ENCODE data around the gene MAPK4.

Gene MAPK4

GRCh38 chr18:50661013-50661412 lies 101.1 kb downstream of the MAPK4 start:
- Histone ChIP-seq H3K36me3 (ENCODE audit: control insufficient read depth, insufficient read depth, low read length) (no peaks in the 10 kb centered on the region), H3K27ac (ENCODE audit: insufficient read depth, low read depth, low read length, poor library complexity, severe bottlenecking) (no peak overlapping the region), H3K9me3 (ENCODE audit: control insufficient read depth, low read length) (no peaks in the 10 kb centered on the region), H3K4me3 (ENCODE audit: insufficient read depth, low read depth, low read length) (no peak overlapping the region), H3K27me3 (ENCODE audit: control insufficient read depth, insufficient read depth, low read length, poor library complexity, severe bottlenecking) (no peaks in the 10 kb centered on the region), H3K4me1 (ENCODE audit: control insufficient read depth, insufficient read depth, low read length) (peaks cover 20% of the 10 kb centered on the region)
- WGBS, 2 experiments, result 89 to 91% methylated on average over 1 of the region's 1 CpG

GRCh38 chr18:50662177-50662576 lies 102.3 kb downstream of the MAPK4 start:
- H3K27ac ChIP-seq (ENCODE audit: insufficient read depth, low read depth, low read length, poor library complexity, severe bottlenecking), result no peak overlapping the region
- no peaks in the 10 kb centered on the region for H3K36me3 ChIP-seq (ENCODE audit: control insufficient read depth, insufficient read depth, low read length)
- peaks cover 20% of the 10 kb centered on the region for H3K4me1 ChIP-seq (ENCODE audit: control insufficient read depth, insufficient read depth, low read length)
- H3K4me3 ChIP-seq (ENCODE audit: insufficient read depth, low read depth, low read length), result no peak overlapping the region
- WGBS, 2 experiments, result 79 to 81% methylated on average over 2 to 3 of the region's 3 CpGs
- no peaks in the 10 kb centered on the region for H3K9me3 ChIP-seq (ENCODE audit: control insufficient read depth, low read length)
- H3K27me3 ChIP-seq (ENCODE audit: control insufficient read depth, insufficient read depth, low read length, poor library complexity, severe bottlenecking), result no peaks in the 10 kb centered on the region

- peak overlapping the region; percentile 45 for H3K27ac ChIP-seq (ENCODE audit: insufficient read depth, low read depth, low read length, poor library complexity, severe bottlenecking)
- H3K4me3 ChIP-seq (ENCODE audit: insufficient read depth, low read depth, low read length), result no peak overlapping the region
- no peaks in the 10 kb centered on the region for H3K27me3 ChIP-seq (ENCODE audit: control insufficient read depth, insufficient read depth, low read length, poor library complexity, severe bottlenecking)
- WGBS, 2 experiments, result 65 to 68% methylated on average over 10 of the region's 10 CpGs
- H3K36me3 ChIP-seq (ENCODE audit: control insufficient read depth, insufficient read depth, low read length), result no peaks in the 10 kb centered on the region
- no peaks in the 10 kb centered on the region for H3K9me3 ChIP-seq (ENCODE audit: control insufficient read depth, low read length)
- peaks cover 20% of the 10 kb centered on the region for H3K4me1 ChIP-seq (ENCODE audit: control insufficient read depth, insufficient read depth, low read length)
These were observed 103.0 kb downstream of the MAPK4 start for GRCh38 chr18:50662775-50663383.

- H3K27me3 ChIP-seq (ENCODE audit: control insufficient read depth, insufficient read depth, low read length, poor library complexity, severe bottlenecking), result no peaks in the 10 kb centered on the region
- 94% methylated on average over 40 of the region's 40 CpGs for WGBS, 2 experiments
- H3K4me3 ChIP-seq (ENCODE audit: insufficient read depth, low read depth, low read length), result no peak overlapping the region
- H3K36me3 ChIP-seq (ENCODE audit: control insufficient read depth, insufficient read depth, low read length), result no peaks in the 10 kb centered on the region
- H3K4me1 ChIP-seq (ENCODE audit: control insufficient read depth, insufficient read depth, low read length), result peaks cover 20% of the 10 kb centered on the region
- no peak overlapping the region for H3K27ac ChIP-seq (ENCODE audit: insufficient read depth, low read depth, low read length, poor library complexity, severe bottlenecking)
- H3K9me3 ChIP-seq (ENCODE audit: control insufficient read depth, low read length), result no peaks in the 10 kb centered on the region
These were observed 103.9 kb downstream of the MAPK4 start for GRCh38 chr18:50663626-50664441.

GRCh38 chr18:50665015-50665414 lies 105.1 kb downstream of the MAPK4 start:
- Histone ChIP-seq H3K9me3 (ENCODE audit: control insufficient read depth, low read length) (no peaks in the 10 kb centered on the region), H3K27ac (ENCODE audit: insufficient read depth, low read depth, low read length, poor library complexity, severe bottlenecking) (no peak overlapping the region), H3K36me3 (ENCODE audit: control insufficient read depth, insufficient read depth, low read length) (no peaks in the 10 kb centered on the region), H3K4me1 (ENCODE audit: control insufficient read depth, insufficient read depth, low read length) (peaks cover 15% of the 10 kb centered on the region), H3K4me3 (ENCODE audit: insufficient read depth, low read depth, low read length) (no peak overlapping the region), H3K27me3 (ENCODE audit: control insufficient read depth, insufficient read depth, low read length, poor library complexity, severe bottlenecking) (no peaks in the 10 kb centered on the region)
- WGBS, 2 experiments, result 92 to 95% methylated on average over 6 of the region's 6 CpGs

GRCh38 chr18:50665519-50665918 lies 105.6 kb downstream of the MAPK4 start:
- Histone ChIP-seq H3K9me3 (ENCODE audit: control insufficient read depth, low read length) (no peaks in the 10 kb centered on the region), H3K27ac (ENCODE audit: insufficient read depth, low read depth, low read length, poor library complexity, severe bottlenecking) (no peak overlapping the region), H3K36me3 (ENCODE audit: control insufficient read depth, insufficient read depth, low read length) (no peaks in the 10 kb centered on the region), H3K27me3 (ENCODE audit: control insufficient read depth, insufficient read depth, low read length, poor library complexity, severe bottlenecking) (no peaks in the 10 kb centered on the region), H3K4me1 (ENCODE audit: control insufficient read depth, insufficient read depth, low read length) (peaks cover 15% of the 10 kb centered on the region), H3K4me3 (ENCODE audit: insufficient read depth, low read depth, low read length) (no peak overlapping the region)

- Histone ChIP-seq H3K4me3 (ENCODE audit: insufficient read depth, low read depth, low read length) (no peak overlapping the region), H3K9me3 (ENCODE audit: control insufficient read depth, low read length) (no peaks in the 10 kb centered on the region), H3K27me3 (ENCODE audit: control insufficient read depth, insufficient read depth, low read length, poor library complexity, severe bottlenecking) (no peaks in the 10 kb centered on the region), H3K4me1 (ENCODE audit: control insufficient read depth, insufficient read depth, low read length) (peaks cover 15% of the 10 kb centered on the region), H3K36me3 (ENCODE audit: control insufficient read depth, insufficient read depth, low read length) (no peaks in the 10 kb centered on the region), H3K27ac (ENCODE audit: insufficient read depth, low read depth, low read length, poor library complexity, severe bottlenecking) (no peak overlapping the region)
- WGBS, 2 experiments, result 90 to 93% methylated on average over 4 of the region's 4 CpGs
These were observed 106.6 kb downstream of the MAPK4 start for GRCh38 chr18:50666536-50666935.

GRCh38 chr18:50671376-50671775 lies 111.5 kb downstream of the MAPK4 start:
- Histone ChIP-seq H3K9me3 (ENCODE audit: control insufficient read depth, low read length) (no peaks in the 10 kb centered on the region), H3K36me3 (ENCODE audit: control insufficient read depth, insufficient read depth, low read length) (no peaks in the 10 kb centered on the region), H3K27ac (ENCODE audit: insufficient read depth, low read depth, low read length, poor library complexity, severe bottlenecking) (no peak overlapping the region), H3K27me3 (ENCODE audit: control insufficient read depth, insufficient read depth, low read length, poor library complexity, severe bottlenecking) (no peaks in the 10 kb centered on the region), H3K4me3 (ENCODE audit: insufficient read depth, low read depth, low read length) (no peak overlapping the region), H3K4me1 (ENCODE audit: control insufficient read depth, insufficient read depth, low read length) (peaks cover 5% of the 10 kb centered on the region)
- 93 to 95% methylated on average over 3 of the region's 3 CpGs for WGBS, 2 experiments

GRCh38 chr18:50674307-50674980 lies 114.6 kb downstream of the MAPK4 start:
- Histone ChIP-seq H3K4me1 (ENCODE audit: control insufficient read depth, insufficient read depth, low read length) (peaks cover 5% of the 10 kb centered on the region), H3K9me3 (ENCODE audit: control insufficient read depth, low read length) (no peaks in the 10 kb centered on the region), H3K36me3 (ENCODE audit: control insufficient read depth, insufficient read depth, low read length) (no peaks in the 10 kb centered on the region), H3K4me3 (ENCODE audit: insufficient read depth, low read depth, low read length) (no peak overlapping the region), H3K27ac (ENCODE audit: insufficient read depth, low read depth, low read length, poor library complexity, severe bottlenecking) (no peak overlapping the region), H3K27me3 (ENCODE audit: control insufficient read depth, insufficient read depth, low read length, poor library complexity, severe bottlenecking) (no peaks in the 10 kb centered on the region)
- 87 to 89% methylated on average over 10 of the region's 10 CpGs for WGBS, 2 experiments

- Histone ChIP-seq H3K4me3 (ENCODE audit: insufficient read depth, low read depth, low read length) (no peak overlapping the region), H3K36me3 (ENCODE audit: control insufficient read depth, insufficient read depth, low read length) (no peaks in the 10 kb centered on the region), H3K27ac (ENCODE audit: insufficient read depth, low read depth, low read length, poor library complexity, severe bottlenecking) (no peak overlapping the region), H3K27me3 (ENCODE audit: control insufficient read depth, insufficient read depth, low read length, poor library complexity, severe bottlenecking) (no peaks in the 10 kb centered on the region), H3K4me1 (ENCODE audit: control insufficient read depth, insufficient read depth, low read length) (peaks cover 5% of the 10 kb centered on the region), H3K9me3 (ENCODE audit: control insufficient read depth, low read length) (no peaks in the 10 kb centered on the region)
- 91 to 92% methylated on average over 6 of the region's 6 CpGs for WGBS, 2 experiments
These were observed 115.2 kb downstream of the MAPK4 start for GRCh38 chr18:50675043-50675442.

All from ectodermal cell (in vitro differentiated cells).